A549 (cell line): Measurements from ENCODE around the gene SERPINA6.

Experiments used
- FOSL2 ChIP-seq, 2 experiments: fragments of 450-650 bp in 1 of 2; fragments of >200 bp in 1 of 2; sonication (Bioruptor Twin) in 1 of 2; formaldehyde crosslinking; IDR thresholded peaks; 2 replicates each; pipeline versions ENCODE4 v1.5.0 to v1.6.1; 2016 to 2020; ENCODE audit warnings: mild to moderate bottlenecking in 1 of 2, moderate library complexity in 1 of 2
- HDAC2 ChIP-seq: fragments of 200-600 bp; sonication (generic); IDR thresholded peaks from 2 replicates; pipeline ENCODE4 v1.6.1; 2016
- MAZ ChIP-seq: fragments of 150-350 bp; IDR thresholded peaks from 2 replicates; pipeline ENCODE4 v1.6.1; 2014; ENCODE audit warnings: antibody characterized with exemption, low read depth, low read length, borderline replicate concordance
- POLR2A ChIP-seq: IDR thresholded peaks from 2 replicates; pipeline ENCODE4 v1.6.1; 2012; ENCODE audit warnings: mild to moderate bottlenecking, low read length
- RCOR1 ChIP-seq: fragments of 150-350 bp; IDR thresholded peaks from 2 replicates; pipeline ENCODE4 v1.6.1; 2014; ENCODE audit warnings: antibody characterized with exemption, low read length, low read depth
- TF ChIP-seq, protein P1 (sequence below): fragments of >200 bp; sonication (Bioruptor Twin); formaldehyde crosslinking; IDR thresholded peaks from 3 replicates; pipeline ENCODE4 v1.5.1; 2016
- TF ChIP-seq, protein P2 (sequence below): fragments of 250-450 bp; sonication (Bioruptor Pico); IDR thresholded peaks from 2 replicates; pipeline ENCODE4 v1.5.0; 2020; ENCODE audit warnings: low read depth, mild to moderate bottlenecking, moderate library complexity

DNA sequence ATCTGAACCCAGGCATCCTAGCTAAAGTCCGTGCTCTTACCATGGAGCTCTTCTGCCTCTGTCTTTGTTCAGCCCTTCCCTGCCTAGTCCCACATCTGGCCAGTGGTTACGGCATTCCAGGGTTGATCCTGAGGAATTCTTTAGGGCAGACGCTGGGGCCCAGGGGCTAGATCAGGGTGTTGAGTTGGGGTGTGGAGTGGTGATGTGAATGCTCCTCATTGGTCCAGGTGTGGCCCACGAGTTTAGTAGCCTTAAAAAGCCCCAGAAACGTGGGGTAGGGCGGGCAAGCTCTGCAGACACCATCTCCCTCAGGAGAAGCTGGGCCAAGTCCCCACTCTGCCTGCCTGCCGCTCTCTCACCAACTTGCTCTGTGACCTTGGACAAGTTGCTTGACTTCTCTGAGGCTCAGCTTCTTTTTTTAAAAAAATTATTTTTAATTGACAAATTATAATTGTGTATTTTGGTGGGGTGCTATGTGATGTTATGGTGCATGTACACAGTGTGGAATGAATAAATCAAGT, 9.0 kb upstream of the SERPINA6 start:
- TF ChIP-seq, protein P1, sequence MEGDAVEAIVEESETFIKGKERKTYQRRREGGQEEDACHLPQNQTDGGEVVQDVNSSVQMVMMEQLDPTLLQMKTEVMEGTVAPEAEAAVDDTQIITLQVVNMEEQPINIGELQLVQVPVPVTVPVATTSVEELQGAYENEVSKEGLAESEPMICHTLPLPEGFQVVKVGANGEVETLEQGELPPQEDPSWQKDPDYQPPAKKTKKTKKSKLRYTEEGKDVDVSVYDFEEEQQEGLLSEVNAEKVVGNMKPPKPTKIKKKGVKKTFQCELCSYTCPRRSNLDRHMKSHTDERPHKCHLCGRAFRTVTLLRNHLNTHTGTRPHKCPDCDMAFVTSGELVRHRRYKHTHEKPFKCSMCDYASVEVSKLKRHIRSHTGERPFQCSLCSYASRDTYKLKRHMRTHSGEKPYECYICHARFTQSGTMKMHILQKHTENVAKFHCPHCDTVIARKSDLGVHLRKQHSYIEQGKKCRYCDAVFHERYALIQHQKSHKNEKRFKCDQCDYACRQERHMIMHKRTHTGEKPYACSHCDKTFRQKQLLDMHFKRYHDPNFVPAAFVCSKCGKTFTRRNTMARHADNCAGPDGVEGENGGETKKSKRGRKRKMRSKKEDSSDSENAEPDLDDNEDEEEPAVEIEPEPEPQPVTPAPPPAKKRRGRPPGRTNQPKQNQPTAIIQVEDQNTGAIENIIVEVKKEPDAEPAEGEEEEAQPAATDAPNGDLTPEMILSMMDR: no peak
- no peak for TF ChIP-seq FOSL2 (IDR thresholded peaks at IDR 0.05)
- TF ChIP-seq FOSL2 (CRISPR knock-in tag; IDR thresholded peaks at IDR 0.05): no peak
- TF ChIP-seq, protein P2, sequence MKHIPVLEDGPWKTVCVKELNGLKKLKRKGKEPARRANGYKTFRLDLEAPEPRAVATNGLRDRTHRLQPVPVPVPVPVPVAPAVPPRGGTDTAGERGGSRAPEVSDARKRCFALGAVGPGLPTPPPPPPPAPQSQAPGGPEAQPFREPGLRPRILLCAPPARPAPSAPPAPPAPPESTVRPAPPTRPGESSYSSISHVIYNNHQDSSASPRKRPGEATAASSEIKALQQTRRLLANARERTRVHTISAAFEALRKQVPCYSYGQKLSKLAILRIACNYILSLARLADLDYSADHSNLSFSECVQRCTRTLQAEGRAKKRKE (CRISPR knock-in tag): no peak
- TF ChIP-seq RCOR1: no peak
- TF ChIP-seq MAZ: no peak
- no peak for TF ChIP-seq HDAC2
- TF ChIP-seq POLR2A: no peak
